GM12875 (cell line): ENCODE measurements around the gene VEGFC.

ENCODE experiments used
- H3K4me3 ChIP-seq: one replicate; pipeline ENCODE4 v1.5.1; 2011; ENCODE audit warnings: low read depth, low read length, control low read depth
- TF ChIP-seq, protein P1 (sequence below): IDR thresholded peaks from 2 replicates; pipeline ENCODE4 v1.5.1; 2011; ENCODE audit warnings: low read depth, mild to moderate bottlenecking, control low read depth, inconsistent platforms, low read length, moderate library complexity, borderline replicate concordance; ENCODE audit not compliant: insufficient read depth

The VEGFC gene

GRCh38 chr4:176814770-176815169 is 22.0 kb upstream of the VEGFC start:
- no peak overlapping the region for H3K4me3 ChIP-seq
- TF ChIP-seq, protein P1, sequence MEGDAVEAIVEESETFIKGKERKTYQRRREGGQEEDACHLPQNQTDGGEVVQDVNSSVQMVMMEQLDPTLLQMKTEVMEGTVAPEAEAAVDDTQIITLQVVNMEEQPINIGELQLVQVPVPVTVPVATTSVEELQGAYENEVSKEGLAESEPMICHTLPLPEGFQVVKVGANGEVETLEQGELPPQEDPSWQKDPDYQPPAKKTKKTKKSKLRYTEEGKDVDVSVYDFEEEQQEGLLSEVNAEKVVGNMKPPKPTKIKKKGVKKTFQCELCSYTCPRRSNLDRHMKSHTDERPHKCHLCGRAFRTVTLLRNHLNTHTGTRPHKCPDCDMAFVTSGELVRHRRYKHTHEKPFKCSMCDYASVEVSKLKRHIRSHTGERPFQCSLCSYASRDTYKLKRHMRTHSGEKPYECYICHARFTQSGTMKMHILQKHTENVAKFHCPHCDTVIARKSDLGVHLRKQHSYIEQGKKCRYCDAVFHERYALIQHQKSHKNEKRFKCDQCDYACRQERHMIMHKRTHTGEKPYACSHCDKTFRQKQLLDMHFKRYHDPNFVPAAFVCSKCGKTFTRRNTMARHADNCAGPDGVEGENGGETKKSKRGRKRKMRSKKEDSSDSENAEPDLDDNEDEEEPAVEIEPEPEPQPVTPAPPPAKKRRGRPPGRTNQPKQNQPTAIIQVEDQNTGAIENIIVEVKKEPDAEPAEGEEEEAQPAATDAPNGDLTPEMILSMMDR = no peak

DNA sequence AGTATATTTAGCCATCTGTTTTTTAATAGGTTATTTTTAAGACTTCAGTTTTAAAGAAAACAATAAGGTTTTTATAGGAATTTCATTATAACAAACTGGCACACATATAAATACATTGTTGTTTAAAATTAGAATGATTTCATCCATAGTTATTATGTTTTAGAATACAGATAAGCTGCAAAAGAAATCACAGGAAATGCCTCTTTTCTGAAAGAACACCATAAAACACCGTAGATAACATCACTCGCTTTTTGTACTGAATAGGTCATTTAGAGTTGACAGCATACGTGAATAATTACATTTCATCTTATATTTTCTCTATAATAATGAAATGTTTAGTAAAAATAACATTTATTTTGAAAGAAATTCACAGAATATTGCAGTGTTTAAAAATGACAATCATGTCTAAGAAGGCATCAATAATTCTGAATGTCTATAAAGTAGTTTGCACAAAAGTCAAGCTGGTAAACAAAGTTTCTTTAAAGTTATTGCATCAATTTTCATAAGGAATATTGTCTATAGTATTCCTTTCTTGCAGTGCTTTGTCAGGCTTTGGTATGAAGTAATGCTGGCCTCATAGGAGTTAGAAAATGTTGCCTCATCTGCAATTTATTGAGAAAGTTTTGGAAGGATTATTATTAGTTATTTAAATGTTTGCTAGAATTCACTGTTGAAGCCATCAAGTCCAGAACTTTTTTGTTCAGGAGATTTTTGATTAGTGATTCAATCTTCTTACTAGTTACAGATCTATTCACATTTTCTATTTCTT is 17.9 kb upstream of the VEGFC start:
- TF ChIP-seq, protein P1 = no peak
- H3K4me3 ChIP-seq = no peak overlapping the region

- H3K4me3 ChIP-seq = no peak overlapping the region
- TF ChIP-seq, protein P1 = no peak
Observed at GRCh38 chr4:176806778-176807375, 14.2 kb upstream of the VEGFC start.

- TF ChIP-seq, protein P1 = no peak
- H3K4me3 ChIP-seq = no peak overlapping the region
Observed at GRCh38 chr4:176805155-176805554, 12.4 kb upstream of the VEGFC start.

DNA sequence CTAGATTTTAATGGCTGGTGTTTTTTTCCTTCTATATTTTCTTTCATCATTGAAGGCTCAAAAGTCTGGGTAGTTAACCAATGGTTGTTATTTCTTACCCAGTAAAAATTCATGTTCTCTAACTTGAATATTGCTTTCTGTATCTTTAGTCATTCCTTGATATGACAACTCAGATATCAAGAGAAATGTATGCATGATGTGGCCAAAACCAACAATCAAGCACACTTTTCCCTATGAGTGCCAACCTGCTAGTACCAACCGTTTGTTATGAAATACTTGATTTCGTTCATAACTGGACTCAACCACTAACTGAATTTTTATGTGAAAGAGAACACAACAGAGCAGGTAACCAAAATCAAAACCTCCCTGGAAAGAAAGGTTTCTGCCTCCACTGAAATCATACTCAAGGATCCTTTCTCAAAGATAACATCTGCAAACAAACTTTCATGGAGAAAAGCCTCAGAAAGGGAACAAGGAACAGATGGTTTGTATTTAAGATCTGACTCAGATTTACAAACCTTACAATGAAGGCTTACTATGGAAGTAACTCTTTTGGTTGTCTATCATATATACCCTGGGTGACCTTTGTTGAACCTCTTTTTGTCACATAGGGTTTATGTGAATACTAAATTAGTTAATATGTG is 8.3 kb upstream of the VEGFC start:
- TF ChIP-seq, protein P1 = no peak
- H3K4me3 ChIP-seq = no peak overlapping the region

DNA sequence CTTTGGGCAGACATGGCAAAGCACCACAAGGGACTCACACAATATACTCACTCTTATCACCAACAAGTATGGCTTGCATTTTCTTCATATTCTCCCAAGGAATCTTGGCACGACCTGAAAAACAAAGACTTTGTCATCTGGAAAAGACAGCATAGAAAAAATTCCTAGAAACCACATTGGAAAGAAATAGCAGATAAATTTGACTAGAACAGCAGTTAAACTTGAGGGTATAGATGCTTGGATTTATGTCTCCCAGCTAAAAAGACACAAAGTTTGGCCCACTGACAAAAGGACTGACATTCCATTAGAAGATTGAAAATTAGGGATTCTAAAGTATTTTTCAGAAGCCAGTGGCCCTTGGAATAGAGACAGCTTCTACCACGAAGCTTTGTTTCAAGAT is 6.9 kb upstream of the VEGFC start:
- no peak overlapping the region for H3K4me3 ChIP-seq
- TF ChIP-seq, protein P1 = no peak
